Measurements from ENCODE around the gene DOCK1.

DOCK1 gene

DNA sequence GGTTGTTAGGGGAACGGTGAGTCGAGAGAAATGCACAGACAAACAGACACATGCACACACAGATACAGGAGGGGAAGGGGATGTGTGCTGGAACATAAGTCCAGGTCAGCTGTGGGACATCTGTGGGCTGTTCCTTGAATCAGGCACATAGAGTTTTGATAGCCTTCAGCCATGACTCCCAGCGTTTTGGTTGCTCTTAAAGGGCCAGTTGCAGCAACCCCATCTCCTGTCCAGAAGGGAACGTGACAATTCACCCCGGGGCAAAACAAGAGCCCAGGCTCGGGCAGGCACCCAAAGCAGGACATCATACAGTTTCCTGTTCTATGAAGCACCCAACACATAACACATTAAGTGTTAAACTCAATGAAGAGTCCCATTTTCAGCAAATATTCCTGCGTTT, 281.6 kb downstream of the DOCK1 start:
- DNase-seq = no peak

DNA sequence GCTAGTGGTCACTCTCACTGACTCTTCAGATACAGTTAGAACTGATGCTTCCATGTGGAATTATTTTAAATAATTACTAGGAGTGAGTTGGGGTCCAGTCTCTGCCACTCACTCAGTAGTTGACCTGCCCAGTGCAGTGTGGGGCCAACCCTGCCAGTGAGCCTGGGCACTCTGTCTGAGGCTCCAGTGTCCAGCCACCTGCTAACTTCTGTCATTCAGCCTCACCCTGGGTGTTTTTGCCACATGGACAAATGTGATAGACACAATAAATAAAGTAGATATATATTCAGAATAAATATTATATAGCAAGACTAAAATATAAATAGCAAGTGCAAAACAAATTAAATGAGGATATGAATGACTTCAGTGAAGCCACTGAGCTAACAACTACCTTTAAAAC, 284.0 kb downstream of the DOCK1 start:
- DNase-seq = no peak

DNA sequence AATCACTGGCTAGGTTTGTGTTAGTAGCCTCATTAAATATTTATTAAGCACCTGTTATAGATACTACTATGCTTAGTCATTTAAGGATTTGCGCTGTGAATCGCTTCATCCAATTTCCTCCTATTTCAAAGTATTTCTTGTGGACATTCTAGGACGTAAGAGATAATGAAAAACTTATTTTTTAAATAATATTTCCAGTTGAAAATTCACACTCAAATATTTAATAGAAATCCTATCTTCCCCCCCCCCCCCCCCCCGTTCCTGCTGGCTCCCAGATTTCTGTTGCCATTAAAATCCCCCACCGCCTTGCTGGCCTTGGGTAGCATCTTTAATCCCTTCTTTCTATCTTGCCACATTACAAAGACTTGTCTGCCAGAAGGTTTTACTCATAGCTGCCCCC, 285.2 kb downstream of the DOCK1 start:
- DNase-seq = no peak

DNA sequence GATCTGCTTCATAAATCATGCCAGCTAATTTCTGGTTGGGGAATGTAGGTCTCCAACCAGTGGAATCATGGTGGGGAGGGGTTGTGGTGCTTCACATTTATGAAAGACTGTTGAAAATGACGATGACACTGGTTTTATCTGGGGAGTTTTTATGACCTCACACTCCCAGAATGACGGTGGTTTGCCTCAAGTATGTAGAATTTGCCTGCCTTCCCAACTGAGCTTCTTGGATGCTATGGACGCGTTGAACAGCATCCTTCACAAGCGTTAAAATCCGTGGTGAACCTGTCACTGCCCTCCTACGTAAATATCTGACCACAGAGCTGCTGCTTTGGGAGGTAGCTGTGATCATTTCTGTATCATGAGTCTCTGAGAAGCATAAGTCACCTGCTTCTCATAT, 287.9 kb downstream of the DOCK1 start:
- no peak for DNase-seq

DNA sequence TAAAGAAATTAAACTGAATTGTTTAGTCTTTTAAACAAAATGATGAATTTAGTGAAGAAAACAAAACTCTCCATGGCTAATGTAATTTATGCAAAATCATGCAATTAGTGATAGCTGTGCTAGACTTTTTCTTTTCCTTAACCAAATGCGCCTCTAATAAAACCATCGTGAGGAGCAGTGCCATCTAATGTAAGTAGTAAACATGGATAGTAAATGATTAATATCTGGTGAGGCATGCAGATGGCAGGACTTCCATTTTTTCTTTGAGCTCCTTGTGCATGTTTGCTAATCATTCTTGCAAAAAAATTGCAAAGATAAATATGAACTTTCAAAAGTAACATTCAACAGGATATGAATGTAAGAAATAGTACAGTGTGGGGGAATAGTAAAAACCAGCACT, 288.9 kb downstream of the DOCK1 start:
- DNase-seq = no peak

DNA sequence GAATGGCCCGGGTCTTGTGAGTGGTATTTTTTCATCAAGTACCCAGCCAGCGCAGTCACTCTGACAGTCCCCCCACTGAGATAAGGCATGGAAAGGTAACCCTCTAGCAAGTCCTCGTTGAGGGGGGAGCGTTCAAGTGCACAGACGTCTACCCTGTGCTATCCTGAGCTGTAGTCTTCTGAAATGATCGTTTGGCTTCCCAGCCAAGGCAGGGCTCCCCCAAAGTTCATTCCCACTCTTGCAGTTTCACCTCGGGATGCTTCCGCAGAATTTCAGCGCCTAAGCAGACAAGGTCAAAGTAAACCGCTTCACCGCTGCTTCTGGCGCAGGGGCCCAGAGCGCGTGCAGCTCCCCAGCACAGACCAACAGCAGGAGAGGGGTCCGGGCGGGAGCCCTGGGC, 289.4 kb downstream of the DOCK1 start:
- no peak for DNase-seq

DNA sequence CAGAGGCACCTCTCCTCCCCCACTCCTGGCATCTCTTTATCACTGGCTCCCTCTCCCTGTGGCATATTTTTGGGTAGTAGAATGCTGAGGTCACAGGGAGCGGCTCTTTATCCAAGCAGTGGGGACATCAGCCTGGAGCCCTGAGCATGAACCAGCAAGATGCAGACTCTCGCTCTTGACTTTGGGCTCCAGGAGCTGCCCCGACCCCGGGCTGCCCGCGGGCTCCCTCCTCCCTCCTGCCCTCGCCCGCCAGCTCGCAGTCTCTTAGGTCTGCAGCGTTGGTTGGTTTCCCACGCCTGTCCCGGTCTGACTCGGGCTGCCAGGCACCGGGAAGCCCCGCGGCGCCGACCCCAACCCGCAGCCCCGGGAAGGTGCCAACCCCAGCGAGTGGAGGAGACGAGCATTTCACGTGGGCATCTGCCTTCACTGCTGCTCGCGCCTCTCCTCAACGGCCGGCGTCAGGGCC, 289.8 kb downstream of the DOCK1 start:
- DNase-seq = no peak

DNA sequence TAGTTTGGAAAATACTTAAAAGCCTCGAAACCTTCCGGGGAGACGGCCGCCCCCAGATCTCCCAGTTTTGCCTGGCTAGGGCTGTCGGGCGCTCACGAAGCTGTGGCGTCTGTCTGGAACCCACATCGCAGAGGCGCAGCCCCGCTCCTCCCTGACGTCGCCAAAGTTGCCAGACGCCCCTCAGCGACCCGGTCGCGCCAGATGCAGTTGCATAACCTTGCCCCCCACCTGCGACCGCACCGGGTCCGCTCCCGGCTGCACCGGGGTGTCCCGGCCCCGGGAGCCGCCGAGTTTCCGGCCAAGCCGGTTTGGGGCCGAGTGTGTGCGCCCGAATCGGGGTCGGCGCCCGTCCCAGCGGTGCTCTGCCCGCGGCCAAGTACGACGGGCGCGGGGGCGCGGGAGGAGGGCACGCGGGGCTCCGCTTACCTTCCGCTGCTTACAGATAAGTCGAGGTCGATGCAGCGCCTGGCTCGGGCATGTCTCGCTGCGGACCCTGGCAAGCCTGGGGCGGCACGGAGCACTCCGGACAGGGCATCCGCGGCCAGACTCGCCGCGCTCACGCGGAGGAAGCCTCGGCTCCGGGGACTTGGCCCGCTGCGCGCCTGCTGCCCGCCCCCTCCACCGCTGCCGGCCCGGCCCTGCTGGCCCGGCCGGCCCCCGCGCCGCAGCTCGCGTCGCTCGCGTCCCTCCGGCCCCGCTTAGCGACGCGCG, 290.5 kb downstream of the DOCK1 start:
- no peak for DNase-seq

DNA sequence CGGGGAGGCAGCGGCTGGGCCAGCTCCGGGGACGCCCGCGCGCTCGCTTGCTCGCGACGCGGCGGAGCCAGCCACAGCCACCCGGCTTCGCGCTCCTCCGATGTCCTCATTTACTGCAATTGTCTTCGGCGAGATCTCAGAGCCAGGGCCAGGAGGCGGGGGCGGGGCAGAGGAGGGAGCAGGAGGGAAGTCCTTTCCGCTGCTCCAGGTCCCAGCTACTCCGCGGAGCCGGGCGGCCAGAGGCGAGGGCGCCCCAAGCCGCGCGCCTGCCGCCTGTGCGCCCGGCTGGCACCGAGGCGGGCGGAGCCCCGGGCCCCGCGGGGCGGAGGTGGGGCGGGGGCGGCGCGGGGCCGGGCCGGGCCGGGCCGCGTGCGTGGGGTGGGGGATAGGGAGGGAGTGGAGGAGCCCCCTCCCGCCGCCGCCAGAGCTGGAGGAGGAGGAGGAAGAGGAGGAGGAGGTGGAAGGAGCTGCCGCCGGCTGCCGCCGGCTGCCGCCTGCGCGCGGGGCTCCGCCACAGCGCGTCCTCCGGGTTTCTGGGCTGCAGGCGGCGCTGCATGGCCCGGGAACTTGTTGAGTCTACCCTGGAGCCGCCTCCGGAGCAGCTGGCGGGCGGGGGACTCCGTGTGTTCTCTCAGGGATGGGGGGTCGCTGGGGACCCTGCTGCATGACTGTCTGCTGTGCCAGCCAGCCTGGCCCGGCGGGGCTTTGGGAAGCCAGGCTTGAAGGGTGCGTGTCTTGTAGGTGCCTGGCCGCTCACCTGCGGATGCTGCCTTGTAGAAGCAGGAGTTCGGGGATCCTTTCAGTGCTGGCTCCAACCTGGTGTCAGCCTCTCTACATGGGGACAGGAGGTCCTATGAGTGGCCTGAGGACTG, 291.3 kb downstream of the DOCK1 start, which contains the start of gene INSYN2A:
INSYN2A (minus strand) TSS at position 310 of the 872 bp plus-strand sequence. CDS start 20,196 bp downstream, outside the sequence.
- no peak for DNase-seq

DNA sequence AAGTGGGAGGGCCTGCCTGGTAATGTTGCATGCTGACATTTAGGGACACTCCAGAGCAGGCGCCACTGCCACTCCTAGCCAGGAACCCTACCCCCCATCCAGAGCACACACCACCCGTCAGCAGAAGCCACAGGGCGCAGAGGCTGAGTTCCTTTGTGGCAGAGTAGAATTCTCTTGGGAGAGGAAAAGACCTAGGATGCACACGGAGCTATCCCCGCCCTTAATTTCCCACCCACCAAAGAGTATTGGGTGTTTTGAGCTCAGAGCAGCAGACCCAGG, 291.9 kb downstream of the DOCK1 start:
- DNase-seq = no peak

DNA sequence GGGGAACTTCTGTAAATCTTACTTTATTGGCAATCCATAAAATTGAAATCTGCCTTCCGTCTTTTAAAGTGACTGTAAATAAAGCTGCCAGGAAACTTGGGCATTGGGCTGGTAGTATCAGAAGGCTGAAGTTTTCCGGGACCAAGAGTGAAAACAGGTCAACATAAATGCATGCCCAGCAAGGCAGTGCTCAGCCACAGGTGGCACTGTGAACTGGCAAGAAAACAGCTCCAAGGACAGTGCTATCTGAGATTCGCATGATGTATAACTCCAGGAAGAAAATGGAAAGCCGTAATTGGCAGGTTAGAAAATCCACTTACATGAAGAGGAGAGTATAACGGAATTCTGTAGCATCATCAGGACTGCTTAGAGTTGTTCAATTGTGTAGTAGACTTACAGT, 293.1 kb downstream of the DOCK1 start:
- no peak for DNase-seq

DNA sequence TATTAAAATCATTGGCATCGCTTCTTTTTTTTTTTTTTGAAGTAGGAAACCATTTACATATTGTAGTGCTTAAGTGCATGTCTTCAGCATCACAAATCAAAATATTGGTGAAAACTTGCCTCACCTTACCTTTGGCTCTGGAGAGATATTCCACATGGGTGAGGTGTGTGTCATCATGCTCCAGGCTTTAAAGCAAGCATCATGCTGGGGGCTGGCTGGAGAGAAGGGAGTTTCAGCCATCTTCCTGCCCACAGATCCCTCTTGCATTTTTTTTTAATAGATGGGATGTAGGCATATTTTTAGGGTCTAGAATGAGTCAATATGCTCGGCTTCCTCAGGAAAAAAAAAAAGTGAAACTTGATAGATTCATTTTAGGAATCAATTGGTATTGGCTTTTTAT, 293.5 kb downstream of the DOCK1 start:
- no peak for DNase-seq

DNA sequence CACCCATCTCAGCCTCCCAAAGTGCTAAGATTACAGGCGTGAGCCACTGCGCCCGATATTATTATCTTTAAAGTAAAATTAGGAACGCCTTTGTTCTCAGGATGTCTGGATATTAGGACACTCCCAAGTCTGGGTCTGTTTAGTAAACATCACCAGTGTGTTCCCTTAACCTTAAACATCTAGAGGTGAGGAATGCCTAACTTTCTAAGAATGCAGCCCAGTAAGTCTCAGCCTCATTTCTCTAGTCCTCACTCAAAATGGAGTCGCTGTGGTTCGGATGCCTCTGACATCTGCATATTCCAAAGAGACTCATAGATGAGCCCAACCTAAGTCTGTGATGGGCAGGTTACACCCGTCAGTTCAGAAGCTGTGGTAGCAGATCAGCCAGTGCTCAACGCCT, 295.4 kb downstream of the DOCK1 start:
- DNase-seq = no peak

DNA sequence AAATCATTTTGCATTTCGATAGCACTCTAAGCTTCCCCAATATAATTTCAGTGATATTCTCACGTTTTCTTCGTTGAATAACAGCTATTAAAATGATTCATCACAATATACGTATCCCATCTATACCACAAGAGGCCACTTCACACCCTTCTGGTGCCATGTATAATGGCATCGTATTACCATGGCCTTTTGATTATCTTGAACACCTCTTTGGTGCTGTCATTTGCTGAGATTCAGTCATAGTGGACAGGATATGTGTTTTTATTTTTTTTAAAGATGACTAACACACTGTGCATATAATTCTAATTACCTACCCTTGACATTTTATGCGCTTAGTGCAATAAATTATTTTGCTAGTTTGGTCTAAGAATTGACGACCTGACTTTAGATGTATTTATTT, 297.8 kb downstream of the DOCK1 start:
- no peak for DNase-seq

DNA sequence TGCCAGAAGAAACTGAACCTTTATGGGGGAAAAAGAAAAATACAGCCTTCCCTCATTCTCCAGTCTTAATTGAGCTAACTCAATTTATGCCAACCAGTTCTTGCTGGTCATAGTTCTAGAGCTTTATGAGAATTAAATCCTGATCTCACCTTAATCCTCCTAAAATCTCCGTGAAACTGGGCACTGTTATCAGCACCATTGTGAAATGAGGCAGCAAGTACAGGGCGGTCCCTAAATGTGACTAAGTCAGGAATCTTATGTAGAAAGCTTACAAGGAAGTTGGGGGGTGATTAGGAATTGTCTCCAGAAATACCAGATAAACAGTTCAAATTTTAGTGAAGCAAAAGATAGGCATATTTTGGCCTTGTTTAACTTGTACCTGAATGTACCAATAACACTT, 301.9 kb downstream of the DOCK1 start:
- no peak for DNase-seq

DNA sequence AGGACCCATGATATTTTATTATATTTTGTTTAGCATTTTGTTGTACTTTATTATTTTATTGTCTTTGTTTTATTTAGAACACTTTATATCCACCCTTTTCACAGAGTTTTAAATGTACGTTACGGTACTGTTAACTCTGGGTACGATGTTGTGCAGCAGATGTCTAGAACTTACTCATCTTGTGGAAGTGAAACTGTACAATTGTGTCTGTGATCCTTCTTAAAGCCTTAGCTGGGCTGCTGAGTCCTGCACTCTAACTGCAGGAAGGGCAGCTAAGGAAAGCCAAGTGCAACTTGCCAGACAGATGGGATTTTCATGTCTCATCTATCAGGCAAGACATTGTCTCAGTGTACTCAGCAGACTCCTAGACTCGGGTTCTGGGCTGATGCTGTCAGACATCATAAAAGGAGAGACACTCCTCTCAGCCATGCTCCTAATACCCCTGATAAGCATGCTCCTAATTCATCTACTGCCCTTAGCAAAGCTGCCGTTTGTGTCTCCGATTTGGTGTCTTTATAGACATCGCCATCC, 305.8 kb downstream of the DOCK1 start:
- DNase-seq = no peak

DNA sequence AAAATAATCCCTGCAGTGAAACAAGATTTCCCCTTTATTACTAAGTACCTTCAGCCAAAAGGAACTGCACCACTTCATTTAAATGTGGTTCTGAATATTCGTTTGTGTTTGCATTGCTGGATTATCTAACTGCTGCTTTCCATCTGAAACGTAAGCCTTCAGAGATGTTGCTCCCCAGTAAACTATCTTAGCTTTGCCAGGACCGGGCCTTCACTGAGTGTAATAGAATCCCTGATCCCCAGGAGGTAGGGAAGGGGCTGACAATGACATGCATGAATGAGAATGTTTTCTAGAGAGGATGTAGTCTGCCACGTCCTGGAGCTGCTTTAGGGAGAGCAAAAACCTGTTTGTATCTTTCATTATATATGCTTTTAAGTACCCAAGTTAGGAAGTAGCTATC, 310.6 kb downstream of the DOCK1 start:
- DNase-seq = no peak

DNA sequence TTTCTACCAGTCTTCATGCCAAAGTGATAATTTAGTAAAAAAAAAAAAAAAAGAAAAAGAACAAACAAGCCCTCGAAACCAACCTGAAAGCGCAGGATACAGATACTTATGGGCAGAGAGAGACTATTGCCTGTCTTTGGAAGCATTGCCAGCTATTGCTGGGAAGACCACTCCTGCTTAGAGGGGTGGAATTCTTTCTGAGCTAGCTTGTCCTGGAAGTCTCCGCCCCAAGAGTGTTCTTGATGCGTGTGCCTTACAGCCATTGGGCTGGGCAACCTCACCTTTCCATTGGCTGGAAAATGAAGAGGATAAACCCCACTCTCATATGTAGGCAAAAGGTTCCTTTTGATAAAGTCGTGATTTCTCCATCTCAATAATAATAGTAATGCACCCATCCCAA, 311.0 kb downstream of the DOCK1 start:
- no peak for DNase-seq

DNA sequence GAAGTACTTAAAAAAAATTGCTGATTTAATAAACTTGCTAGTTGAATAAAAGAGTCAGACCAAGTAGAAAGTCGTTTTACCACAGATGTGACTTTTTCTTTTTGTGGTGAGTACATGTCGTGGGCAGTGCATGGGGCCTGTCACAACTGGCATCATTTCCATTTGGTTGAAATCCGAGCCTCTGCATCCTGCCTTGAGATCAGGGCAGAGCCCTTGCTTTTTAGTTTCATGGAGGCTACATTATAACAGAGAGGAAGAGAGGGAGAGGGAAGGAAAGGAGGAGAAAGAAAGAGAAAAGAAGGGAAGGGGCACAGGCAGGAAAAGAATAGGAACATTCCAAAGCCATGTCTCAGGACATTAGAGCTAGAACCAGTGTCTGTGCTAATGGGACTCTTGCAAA, 311.6 kb downstream of the DOCK1 start:
- DNase-seq = no peak

DNA sequence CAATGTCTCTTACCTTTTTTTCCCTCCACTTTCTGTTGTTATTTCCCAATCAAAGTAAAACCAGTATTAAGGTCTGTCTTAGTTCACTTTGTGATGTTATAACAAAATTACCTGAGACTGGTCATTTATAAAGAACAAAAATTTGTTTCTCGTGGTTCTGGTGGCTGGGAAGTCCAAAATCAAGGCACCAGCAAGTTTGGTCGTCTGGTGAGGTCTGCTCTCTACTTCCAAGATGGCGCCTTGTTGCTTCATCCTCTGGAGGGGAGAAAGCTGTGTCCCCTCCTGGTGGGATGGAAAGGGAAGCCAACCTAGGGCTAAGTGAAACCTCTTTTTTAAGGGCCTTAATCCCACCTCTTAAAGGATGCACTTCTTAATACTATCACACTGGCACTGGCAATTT, 313.4 kb downstream of the DOCK1 start:
- no peak for DNase-seq

DNA sequence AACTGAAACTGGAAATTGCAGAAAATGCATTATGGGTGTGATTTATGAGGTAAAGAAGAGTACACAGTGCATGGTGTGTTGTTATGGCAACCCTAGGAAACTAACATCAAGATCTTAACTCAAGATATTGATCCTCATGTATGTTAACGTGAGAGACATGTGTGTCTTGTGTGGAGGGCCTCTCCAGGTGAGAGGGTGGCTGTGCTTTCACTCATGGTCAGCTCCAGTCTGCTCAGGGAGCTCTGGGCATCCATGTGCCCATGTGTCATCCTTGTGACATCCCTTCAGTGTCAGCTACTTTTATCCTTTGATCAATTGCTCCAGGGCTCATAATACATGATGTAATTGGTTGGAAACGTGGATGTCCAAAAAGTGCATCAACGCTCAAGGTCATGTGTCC, 316.1 kb downstream of the DOCK1 start:
- no peak for DNase-seq

DNA sequence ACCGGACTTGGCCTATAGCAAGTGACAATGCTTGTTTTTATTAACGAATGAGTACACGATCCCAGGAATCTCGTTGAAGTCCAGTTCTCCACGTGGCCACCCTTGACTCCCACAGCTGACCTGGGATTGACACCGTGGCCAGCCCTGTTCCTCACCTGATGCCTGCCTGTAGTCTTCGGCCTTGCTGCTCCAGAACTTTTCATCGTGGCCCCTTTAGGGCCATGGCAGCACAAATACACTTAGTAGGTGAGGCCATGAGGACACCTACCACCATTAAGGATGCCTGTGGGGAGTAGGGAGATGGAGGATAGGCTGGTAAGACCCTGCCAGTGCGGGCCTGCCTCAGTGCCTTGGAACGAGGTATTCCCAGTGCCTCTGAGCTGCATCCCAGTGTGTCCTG, 321.8 kb downstream of the DOCK1 start:
- DNase-seq = no peak

DNA sequence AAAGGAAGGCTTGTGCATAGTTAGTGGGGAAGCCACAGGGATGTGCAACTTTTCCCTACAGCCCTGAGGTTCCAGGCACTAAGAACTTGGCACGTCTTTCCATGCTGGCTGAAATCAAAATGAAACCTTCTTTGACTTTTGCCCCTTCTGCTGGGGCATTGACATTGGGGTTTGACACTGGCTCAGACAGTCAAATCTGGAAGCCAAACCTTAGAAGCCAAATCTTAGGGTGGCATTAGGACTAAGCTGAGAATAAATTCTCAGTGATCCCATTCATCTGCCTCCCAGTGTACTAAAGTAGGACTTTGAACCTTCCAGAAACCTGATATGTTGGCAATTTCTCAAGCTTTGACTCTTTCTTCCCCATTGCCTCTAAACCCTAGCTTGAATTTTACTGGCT, 322.4 kb downstream of the DOCK1 start:
- DNase-seq = no peak

DNA sequence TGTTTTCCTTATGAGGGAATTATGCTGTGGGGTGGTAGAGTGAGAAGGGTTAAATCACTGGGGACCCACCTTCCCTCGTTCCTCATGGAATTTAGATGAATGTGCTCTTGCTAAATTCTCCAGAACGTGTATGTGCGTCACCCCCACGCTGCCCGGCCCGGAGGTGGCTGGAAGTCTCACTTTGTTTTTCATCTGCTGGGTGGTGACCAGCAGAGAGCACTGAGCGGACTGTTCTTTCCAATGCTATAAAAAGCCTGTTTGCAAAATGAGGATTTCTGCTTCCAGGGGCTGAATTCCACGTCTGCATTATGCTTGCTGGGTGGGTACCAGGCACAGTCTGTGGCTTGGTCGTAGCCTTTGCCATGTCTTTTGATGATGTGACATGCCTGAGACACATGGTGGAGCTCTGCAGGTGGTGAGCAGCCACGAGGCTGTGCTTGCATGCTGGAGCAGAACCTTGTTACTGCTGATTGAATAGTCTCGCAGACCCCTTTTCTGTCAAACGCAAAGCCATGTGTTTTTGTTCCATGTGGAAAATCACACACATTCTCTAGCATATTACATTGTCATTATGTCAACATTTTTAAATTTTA, 323.1 kb downstream of the DOCK1 start:
- no peak for DNase-seq
